GM19397 (cell line): ENCODE measurements around the gene ZFAND2B.
"Not testable (repeated sequence)": the region's sequence is repeated elsewhere in the genome, so short reads cannot be mapped to it uniquely, and the experiment has no call there.

Source experiments
- ATAC-seq: cut with Tn5 transposase; IDR thresholded peaks from one replicate; pipeline ENCODE4 v1.9.1; 2021; ENCODE audit warnings: mild to moderate bottlenecking, moderate library complexity; ENCODE audit not compliant: unreplicated experiment

Gene ZFAND2B

GRCh38 chr2:219175928-219176817, 30.4 kb upstream of the ZFAND2B start:
- peak; percentile 15 for ATAC-seq

GRCh38 chr2:219176818-219177551, 29.6 kb upstream of the ZFAND2B start, which contains the start of gene CNPPD1:
CNPPD1 (minus strand) TSS chr2:219176925; CDS start chr2:219176828, 97 bp downstream.
- ATAC-seq, result peak; percentile 65

GRCh38 chr2:219177552-219178376, 28.8 kb upstream of the ZFAND2B start, which contains the start of gene RETREG2:
RETREG2 (plus strand) TSS chr2:219178275; CDS start chr2:219178353, 78 bp downstream.
- ATAC-seq, result peak; percentile 45

- ATAC-seq, result peak; percentile 27
Measured at GRCh38 chr2:219178377-219179175, 28.0 kb upstream of the ZFAND2B start.

GRCh38 chr2:219179601-219180465, 26.7 kb upstream of the ZFAND2B start:
- no peak for ATAC-seq

GRCh38 chr2:219180961-219181360, 25.6 kb upstream of the ZFAND2B start:
- no peak for ATAC-seq

- ATAC-seq, result no peak
Measured at GRCh38 chr2:219181531-219181930, 25.1 kb upstream of the ZFAND2B start.

- ATAC-seq, result no peak
Measured at GRCh38 chr2:219182331-219183150, 24.0 kb upstream of the ZFAND2B start.

GRCh38 chr2:219183151-219183772, 23.3 kb upstream of the ZFAND2B start:
- no peak for ATAC-seq

- no peak for ATAC-seq
Measured at GRCh38 chr2:219184121-219184520, 22.5 kb upstream of the ZFAND2B start.

GRCh38 chr2:219186754-219187456, 19.7 kb upstream of the ZFAND2B start:
- no peak for ATAC-seq

- ATAC-seq, result no peak
Measured at GRCh38 chr2:219197388-219197787, 9.2 kb upstream of the ZFAND2B start.

GRCh38 chr2:219198974-219199373, 7.6 kb upstream of the ZFAND2B start:
- ATAC-seq, result no peak

- ATAC-seq, result no peak
Measured at GRCh38 chr2:219199470-219200211, 6.9 kb upstream of the ZFAND2B start.

GRCh38 chr2:219200502-219201326, 5.9 kb upstream of the ZFAND2B start:
- not testable (repeated sequence) for ATAC-seq

GRCh38 chr2:219201331-219201730, 5.3 kb upstream of the ZFAND2B start:
- not testable (repeated sequence) for ATAC-seq
